Fibroblast of skin of scalp (primary cell): ENCODE data around the gene SLC22A2.
A peak's percentile ranks its signal among the peaks of the same experiment; 100 is the strongest.

Experiments
- DNase-seq: peaks from one replicate; pipeline ENCODE4 v3.0.0-alpha.2; 2013

The SLC22A2 gene

GRCh38 chr6:160273750-160274149 lies 15.1 kb upstream of the SLC22A2 start:
- DNase-seq, result no peak

DNA sequence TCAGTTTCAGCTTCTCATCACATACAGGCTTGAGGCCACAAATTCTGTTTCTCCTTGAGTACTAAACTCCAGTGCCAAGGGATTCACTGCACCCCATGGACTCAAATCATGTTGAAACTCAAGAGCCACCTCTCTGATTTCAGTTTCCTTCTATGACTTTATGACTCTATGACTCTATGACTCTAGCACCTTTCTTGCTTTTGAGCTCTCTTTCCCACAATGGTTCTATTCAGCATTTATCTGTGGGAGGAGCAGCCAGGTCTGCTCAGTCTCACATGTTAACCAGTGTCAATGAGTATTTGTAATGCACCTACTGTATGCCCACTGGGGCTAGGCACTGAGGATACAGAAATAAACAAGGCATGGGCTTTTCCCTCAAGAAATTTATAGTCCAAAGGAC lies 14.6 kb upstream of the SLC22A2 start:
- no peak for DNase-seq

DNA sequence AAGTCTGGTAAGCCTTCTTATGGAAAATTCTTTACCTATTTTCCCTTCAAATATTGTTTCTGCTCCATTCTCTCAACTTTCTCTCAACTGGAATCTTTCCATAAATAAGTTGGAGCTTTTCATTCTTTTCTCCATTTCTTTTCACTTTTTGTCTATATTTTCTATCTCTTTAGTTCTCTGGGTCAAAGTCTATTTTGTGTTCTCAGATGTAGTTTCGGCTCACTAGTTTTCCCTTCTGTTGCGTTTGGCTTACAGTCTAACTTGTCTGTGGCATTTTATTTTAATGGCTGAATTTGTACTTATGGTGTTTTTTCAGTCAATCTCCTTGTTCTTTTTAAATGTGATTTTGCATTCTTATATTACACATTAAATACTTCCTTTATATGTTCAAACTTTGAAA lies 14.1 kb upstream of the SLC22A2 start:
- no peak for DNase-seq

- no peak for DNase-seq
Observed at GRCh38 chr6:160270347-160270746, 11.7 kb upstream of the SLC22A2 start.

DNA sequence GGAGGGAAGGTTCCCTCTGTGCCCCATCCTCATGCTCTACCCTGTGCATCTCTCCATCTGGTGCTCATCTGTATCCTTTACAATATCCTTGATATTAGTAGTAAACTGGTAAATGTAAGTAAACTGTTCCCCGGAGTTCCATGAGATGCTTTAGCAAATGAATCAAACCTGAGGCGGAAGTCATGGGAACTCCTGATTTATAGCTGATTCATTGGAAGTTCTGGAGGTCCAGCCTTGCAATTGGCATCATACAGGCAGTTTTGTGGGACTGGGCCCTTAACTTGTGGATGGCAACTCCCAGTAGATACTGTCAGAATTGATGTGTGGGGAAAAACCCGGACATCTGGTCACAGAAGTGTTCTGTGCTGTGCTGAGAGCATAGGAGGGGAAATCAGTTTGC lies 11.2 kb upstream of the SLC22A2 start:
- no peak for DNase-seq

DNA sequence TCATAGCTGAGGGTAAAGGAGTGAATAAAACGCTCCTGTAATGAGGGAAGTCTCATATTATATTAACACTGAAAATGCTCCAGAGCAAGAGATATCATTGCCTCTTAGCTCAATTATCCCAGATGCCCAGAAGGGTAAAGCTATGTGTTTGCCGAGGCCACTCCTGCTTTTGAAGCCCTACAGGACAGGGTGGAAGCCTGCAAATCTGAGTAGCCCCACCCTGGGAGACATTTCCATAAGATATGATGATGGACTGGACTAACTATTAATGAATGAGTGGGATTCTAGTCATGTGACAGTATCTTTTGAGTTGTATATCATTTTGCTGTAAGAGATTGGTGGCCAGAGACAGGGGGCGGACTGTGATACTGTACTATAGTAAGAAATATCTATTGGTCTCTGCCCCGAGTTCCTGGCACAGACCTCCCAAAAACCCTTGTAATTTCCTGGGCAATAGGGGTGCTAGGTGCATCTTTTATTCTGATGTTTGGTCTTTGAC lies 10.5 kb upstream of the SLC22A2 start:
- DNase-seq, result no peak

GRCh38 chr6:160267102-160267501 lies 8.5 kb upstream of the SLC22A2 start:
- no peak for DNase-seq

- DNase-seq, result no peak
Observed at GRCh38 chr6:160265869-160266476, 7.4 kb upstream of the SLC22A2 start.

- no peak for DNase-seq
Observed at GRCh38 chr6:160264061-160264612, 5.5 kb upstream of the SLC22A2 start.

- no peak for DNase-seq
Observed at GRCh38 chr6:160263196-160263939, 4.7 kb upstream of the SLC22A2 start.

DNA sequence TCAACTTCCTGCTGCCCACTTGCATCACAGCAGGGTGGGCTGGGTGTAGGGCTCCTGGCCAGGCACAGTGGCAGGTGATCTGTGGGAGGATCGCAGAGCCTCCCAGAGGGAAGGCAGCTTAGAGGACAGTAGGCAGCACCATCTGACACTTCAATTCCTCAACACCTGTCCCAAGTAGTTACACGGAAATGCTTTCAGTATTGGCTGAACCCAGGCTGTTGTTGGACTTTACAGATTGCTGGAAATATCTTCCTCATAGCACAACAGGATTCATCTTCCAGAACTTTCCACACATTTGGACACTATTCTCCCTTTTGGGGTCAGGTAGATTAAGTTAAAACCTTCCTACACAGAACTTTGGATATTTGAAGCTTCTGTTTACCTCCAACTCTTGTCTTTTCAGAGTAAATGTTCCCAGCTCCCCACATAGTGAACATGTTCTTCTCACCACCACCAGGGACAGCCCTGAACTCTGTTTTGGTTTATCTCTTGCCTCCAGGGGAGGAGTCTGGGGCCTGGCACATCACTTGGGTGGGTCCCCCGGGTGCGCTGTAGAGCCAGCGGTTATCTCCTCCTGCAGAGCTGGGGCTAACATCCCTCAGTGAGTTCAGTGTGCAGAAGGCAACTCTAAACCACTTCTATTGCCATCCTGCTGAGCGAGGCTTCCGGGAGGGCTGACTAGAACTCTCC lies 3.5 kb upstream of the SLC22A2 start:
- no peak for DNase-seq

- no peak for DNase-seq
Observed at GRCh38 chr6:160260803-160261450, 2.3 kb upstream of the SLC22A2 start.

DNA sequence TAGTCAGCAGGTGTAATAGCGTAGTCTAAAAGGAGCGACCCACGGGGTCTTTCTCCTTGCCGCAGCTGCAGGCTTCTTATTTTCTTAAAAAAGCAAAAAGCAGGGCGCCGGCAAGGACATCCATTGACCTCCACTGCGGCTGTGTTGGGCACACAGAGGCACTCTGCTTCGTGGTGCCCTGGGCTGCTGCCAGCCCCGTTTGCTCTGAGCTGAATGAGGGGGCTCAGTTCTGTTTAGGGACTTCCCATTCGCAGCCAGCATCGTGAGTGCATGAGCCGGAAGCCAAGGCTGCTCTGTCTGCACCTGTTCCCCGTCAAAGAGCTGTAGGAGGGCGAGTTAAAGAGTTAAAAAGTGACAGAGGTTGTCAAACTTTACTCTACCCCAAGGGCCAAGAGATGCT lies 1.7 kb upstream of the SLC22A2 start:
- DNase-seq, result no peak

- DNase-seq, result no peak
Observed at GRCh38 chr6:160259598-160259997, 977 bp upstream of the SLC22A2 start.

DNA sequence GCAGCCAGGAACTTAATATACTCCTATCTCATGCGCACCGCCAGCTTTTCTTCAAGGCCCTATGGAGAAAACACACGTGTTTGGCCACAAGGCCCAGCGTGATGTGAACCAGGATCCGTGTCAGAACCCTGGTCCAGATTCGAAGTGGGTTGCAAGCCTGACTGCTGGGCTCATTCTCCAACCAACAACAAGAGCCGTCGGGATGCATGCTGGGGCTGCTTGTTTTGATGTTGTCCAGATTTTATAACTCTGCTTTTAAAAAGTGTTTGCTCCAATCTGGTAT lies 463 bp upstream of the SLC22A2 start:
- DNase-seq, result no peak

- no peak for DNase-seq
Observed at GRCh38 chr6:160256445-160256844, 2.2 kb downstream of the SLC22A2 start.

GRCh38 chr6:160254467-160255312 lies 3.9 kb downstream of the SLC22A2 start:
- no peak for DNase-seq

GRCh38 chr6:160253714-160254113 lies 4.9 kb downstream of the SLC22A2 start:
- no peak for DNase-seq

DNA sequence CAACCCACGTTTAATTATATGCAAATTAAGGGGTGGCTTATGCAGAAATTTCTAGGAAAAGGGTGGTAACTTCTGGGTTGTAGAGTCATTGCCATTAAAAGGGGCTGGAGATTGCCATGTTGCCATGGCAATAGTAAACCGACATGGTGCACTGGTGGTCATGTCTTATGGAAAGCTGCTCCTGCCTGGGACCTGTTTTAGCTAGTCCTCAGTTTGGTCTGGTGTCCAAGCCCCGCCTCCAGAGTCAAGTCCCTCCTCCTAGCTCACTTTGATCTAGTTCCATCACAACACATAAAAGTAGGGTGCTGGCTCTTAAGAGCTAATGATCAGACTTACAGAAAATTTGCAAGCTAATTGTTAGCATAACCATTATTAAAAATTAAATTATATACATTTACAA lies 5.3 kb downstream of the SLC22A2 start:
- DNase-seq, result no peak

DNA sequence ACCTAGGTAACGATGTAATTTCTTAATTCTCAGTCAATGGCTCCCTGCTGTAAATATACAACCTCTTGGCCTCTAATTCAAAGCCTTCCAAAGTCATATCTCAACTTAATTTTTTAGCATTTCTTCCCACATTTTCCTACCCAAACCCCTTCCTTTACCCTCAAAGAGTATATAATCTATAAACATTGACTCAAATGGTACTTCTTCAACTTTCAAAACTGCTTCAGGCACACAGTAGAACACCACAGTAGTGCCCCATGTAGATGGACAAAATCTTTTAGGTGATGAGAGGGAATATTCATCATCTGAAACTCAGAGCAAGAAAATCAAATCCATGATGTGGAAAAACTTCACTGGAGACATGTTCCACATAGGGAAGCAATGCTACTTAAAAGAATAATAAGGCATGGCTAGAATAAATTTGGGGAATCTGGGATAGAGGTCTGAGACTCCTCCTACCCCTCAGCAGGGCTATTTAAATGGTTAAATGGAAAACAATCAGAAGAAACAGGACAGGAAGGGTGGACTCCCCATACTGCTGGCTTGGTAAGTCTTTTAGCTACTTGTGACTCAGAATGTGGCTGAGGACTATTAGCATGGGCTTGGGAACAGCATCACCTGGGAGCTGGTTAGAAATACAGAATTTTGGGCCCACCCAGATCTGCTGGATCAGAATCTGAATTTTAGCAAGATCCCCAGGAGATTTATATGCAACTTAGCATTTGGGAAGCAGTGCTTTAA lies 6.4 kb downstream of the SLC22A2 start:
- DNase-seq, result no peak

DNA sequence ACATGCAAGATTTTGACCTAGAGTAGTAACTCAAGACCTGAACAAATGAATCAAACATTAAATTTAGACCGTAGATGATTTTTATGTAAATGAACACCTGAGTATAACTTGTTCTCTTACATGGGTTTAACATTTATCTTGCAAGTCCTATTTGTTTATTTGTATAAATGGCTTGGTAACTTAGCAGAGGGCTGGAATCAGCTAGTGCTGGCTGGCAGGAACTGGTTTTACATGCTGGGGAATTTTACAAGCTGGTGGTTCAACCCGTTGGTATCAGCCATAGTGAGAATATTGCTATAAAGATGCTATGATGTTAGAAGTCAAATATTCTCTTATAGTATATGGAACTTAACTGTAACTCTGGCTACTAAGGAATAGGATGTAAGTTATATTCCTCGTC lies 8.9 kb downstream of the SLC22A2 start:
- no peak for DNase-seq

- DNase-seq, result peak; percentile 20
Observed at GRCh38 chr6:160248538-160248937, 10.1 kb downstream of the SLC22A2 start.
